RKO (cell line): ENCODE data around the gene PEMT.
"Not testable (repeated sequence)": the region's sequence is repeated elsewhere in the genome, so short reads cannot be mapped to it uniquely, and the experiment has no call there.

Experiments
- DNase-seq: peaks from one replicate; pipeline ENCODE4 v3.0.0-alpha.2; 2016; ENCODE audit warnings: low spot score

The PEMT gene

DNA sequence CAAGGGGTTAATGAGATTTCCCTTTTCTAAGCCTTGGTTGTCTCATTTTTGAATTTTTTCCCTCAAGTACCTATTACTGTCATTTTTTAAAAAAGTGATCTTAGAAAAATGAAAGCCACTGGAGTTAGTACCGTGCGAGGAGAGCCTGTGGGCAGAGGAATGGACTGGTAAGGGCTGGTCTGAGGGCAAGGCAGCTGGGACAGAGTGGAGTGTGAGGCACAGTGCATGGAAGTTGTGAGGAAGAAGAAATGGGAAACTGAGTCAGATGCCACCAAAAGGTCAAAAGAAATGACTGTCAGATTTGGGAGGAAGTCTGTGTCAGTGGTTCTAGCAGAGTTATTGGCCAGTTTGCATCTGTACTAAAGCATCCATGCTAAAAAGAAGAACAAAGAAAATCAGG lies 103.5 kb downstream of the PEMT start:
- no peak for DNase-seq

GRCh38 chr17:17486416-17486815 lies 105.1 kb downstream of the PEMT start:
- DNase-seq = not testable (repeated sequence)

DNA sequence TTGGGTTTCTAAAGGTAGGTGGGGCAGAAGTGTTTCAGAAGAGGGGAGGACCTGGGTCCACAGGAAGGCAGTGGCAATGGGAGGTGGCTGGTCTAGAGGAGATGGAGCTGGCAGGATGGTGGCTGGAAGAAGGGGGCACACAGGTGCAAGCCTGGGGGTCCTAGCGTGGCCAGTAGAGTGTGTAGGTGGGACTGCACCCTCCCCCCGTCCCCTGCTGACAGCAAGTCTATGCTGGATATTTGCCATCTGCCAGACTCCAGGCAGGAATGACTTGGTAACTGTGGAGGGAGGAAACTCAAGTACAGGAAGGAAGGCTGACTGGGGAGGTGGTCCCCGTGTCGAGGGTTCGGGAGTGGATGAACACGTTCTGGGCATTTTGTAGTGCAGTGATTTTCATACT lies 106.1 kb downstream of the PEMT start:
- DNase-seq = no peak

GRCh38 chr17:17484451-17484899 lies 107.0 kb downstream of the PEMT start:
- peak; percentile 58 for DNase-seq

- DNase-seq = no peak
These were observed 109.6 kb downstream of the PEMT start for GRCh38 chr17:17481860-17482259.

GRCh38 chr17:17480593-17481148 lies 110.8 kb downstream of the PEMT start:
- no peak for DNase-seq

DNA sequence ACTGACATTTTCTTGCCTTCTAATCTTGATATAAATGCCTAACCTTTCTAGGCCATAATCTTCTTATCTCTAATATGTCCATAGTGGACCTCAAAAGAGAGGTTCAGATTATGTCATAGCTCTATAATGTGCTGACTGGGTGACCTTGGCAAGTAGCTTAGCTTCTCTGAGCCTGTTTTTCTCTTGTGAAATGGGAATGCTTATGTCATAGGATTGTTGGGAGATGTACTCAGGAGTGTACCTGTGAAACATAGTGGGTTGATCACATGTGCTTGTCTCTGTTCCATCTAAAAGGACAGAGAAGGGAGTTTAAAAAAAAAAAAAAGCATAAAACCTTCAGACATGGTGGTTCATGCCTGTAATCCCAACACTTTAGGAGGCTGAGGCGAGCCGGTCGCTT lies 112.3 kb downstream of the PEMT start:
- no peak for DNase-seq

- peak; percentile 87 for DNase-seq
These were observed 114.5 kb downstream of the PEMT start, which contains the start of gene MED9 for GRCh38 chr17:17476865-17477467. TSS of gene MED9 (plus strand) at chr17:17477000. CDS start at chr17:17477042, 42 bp downstream.

DNA sequence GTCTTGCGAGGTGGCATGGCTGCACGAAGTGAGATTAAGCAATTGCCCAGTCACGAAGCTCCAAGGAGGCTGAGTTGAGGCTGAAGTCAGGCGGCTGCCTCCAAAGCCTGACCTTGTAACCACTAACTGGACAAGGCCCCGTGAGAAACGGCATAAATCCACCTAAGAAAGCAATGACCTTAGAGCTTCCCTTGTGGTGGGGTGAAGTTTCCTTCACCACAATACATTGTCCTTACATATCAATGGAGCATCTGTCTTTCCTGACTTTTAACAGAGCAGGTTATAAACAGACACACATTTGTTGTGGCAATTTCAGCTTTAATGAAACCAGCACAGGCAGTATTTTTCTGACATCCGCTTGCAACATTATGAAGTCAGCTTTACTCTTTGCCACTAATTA lies 117.2 kb downstream of the PEMT start:
- no peak for DNase-seq

DNA sequence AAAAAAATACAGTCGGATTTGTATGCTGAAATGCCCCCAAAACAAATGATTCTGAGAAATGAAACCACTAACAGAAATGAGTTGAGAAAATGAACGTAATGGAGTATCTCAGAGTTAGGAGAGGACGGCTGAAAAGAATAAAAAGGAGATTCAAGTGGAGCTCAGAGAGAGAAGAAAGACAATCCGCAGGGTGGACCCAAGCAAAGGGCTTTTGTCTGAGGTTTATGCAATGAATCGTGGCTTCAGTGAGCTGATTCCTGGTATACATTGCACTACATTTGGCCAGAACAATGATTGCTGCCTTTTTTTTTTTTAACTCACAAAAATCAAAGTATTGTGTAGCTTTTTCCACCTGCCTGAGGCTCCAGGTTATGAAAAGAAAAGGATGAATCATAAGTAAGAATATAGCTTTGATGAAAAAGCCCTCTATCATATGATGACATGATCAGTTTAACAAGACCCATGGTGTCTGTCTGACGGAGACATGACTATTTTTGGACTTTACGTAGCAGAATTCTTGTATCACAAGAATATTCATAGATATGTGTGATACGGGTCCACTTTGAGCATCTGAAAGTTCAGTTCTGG lies 119.1 kb downstream of the PEMT start:
- DNase-seq = no peak

GRCh38 chr17:17469996-17470395 lies 121.5 kb downstream of the PEMT start:
- DNase-seq = no peak

GRCh38 chr17:17469358-17469757 lies 122.2 kb downstream of the PEMT start:
- DNase-seq = no peak

GRCh38 chr17:17468217-17469010 lies 123.1 kb downstream of the PEMT start:
- no peak for DNase-seq

- no peak for DNase-seq
These were observed 123.8 kb downstream of the PEMT start for GRCh38 chr17:17467720-17468119.

DNA sequence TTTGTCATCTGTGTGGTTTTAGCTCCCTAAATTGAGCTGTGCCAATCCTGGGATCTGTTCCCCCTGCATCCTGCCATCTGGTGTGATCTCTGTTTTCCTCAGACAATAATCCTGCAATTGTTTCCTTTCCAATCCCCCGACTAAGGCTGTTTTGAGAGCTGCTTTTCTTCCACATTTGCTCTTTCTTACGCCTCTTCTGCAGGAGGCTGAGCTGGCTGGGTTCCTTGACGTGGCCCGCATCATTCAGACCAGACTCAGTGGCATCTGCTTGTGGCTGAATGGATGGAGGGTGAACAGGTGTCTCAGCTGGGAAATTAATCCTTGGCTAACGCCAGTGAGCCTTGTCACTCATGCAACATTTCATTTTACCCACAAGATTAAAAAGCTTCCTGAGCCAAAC lies 124.5 kb downstream of the PEMT start:
- DNase-seq = no peak

DNA sequence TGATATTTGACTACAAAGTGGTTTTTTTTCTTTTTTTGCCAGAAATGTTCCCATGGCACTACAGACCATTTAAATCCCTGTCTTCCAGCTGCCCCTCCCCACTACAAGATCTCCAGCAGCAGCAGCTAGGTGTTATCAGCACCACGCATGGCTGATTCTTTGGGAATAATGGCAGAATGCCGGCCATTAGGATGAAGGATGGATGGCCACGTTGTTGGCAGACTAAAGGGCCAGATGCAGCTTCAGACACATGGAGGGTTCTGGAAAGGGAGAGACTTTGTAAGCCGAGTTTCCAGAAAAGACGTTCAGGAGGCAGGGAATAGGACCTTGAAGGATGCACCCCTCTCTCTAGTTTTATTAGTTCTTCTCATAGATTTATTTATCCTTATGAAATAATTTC lies 125.0 kb downstream of the PEMT start:
- DNase-seq = no peak

- DNase-seq = not testable (repeated sequence)
These were observed 125.6 kb downstream of the PEMT start for GRCh38 chr17:17465878-17466277.

- DNase-seq = no peak
These were observed 127.7 kb downstream of the PEMT start for GRCh38 chr17:17463821-17464220.

GRCh38 chr17:17462048-17462824 lies 129.3 kb downstream of the PEMT start:
- DNase-seq = no peak

DNA sequence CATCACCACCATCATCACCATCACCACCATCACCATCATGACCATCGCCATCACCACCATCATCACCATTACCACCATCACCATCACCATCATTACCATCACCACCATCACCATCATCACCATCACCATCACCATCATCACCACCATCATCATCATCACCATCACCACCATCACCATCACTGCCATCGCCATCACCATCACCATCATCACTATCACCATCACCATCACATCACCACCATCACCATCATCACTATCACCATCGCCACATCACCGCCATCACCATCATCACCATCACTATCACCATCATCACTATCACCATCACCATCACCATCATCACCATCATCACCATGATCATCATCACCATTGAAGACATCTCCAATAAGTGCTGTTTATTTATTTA lies 131.5 kb downstream of the PEMT start:
- DNase-seq = no peak

GRCh38 chr17:17457680-17458079 lies 133.8 kb downstream of the PEMT start:
- DNase-seq = no peak

DNA sequence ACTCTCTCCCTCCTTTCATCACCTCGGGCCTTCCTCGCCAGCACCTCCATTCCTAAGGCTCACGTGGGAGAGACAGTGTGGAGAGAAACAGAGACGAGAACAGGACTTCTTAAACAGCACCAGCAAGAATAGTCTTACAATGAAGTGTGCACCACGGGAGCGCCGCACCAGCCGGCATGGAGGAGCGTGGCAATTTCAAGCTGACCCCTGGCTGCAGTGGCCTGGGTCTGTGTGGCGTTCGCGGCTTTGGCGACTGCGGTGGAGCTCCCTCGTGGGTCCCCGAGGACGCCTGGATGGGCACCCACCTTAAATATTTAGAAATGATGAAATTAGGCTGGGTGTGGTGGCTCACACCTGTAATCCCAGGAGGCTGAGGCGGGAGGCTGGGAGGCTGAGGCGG lies 135.3 kb downstream of the PEMT start:
- DNase-seq = no peak
